GM19193 (cell line): ENCODE measurements around the gene SPIRE1.

Experiments used
- POLR2A ChIP-seq: IDR thresholded peaks from 4 replicates; pipeline ENCODE4 v1.6.1; 2011; ENCODE audit not compliant: insufficient read depth, insufficient read length; ENCODE audit errors: extremely low read depth

The SPIRE1 gene

GRCh38 chr18:12433829-12434540 lies 223.9 kb downstream of the SPIRE1 start:
- TF ChIP-seq POLR2A, result no peak

GRCh38 chr18:12432881-12433280 lies 225.0 kb downstream of the SPIRE1 start:
- no peak for TF ChIP-seq POLR2A

GRCh38 chr18:12432196-12432595 lies 225.7 kb downstream of the SPIRE1 start:
- TF ChIP-seq POLR2A, result no peak

- TF ChIP-seq POLR2A, result no peak
These were observed 226.3 kb downstream of the SPIRE1 start for GRCh38 chr18:12431561-12431960.

GRCh38 chr18:12430137-12430990 lies 227.5 kb downstream of the SPIRE1 start:
- no peak for TF ChIP-seq POLR2A

- TF ChIP-seq POLR2A, result no peak
These were observed 228.4 kb downstream of the SPIRE1 start for GRCh38 chr18:12429556-12429955.

- no peak for TF ChIP-seq POLR2A
These were observed 229.0 kb downstream of the SPIRE1 start for GRCh38 chr18:12428923-12429322.

GRCh38 chr18:12426924-12427323 lies 231.0 kb downstream of the SPIRE1 start:
- no peak for TF ChIP-seq POLR2A

GRCh38 chr18:12424252-12424651 lies 233.7 kb downstream of the SPIRE1 start:
- TF ChIP-seq POLR2A, result no peak

- TF ChIP-seq POLR2A, result no peak
These were observed 234.1 kb downstream of the SPIRE1 start for GRCh38 chr18:12423820-12424219.

- no peak for TF ChIP-seq POLR2A
These were observed 234.5 kb downstream of the SPIRE1 start for GRCh38 chr18:12423393-12423792.

GRCh38 chr18:12422936-12423335 lies 235.0 kb downstream of the SPIRE1 start:
- no peak for TF ChIP-seq POLR2A

- no peak for TF ChIP-seq POLR2A
These were observed 236.2 kb downstream of the SPIRE1 start for GRCh38 chr18:12421732-12422131.

- peak; percentile 30 for TF ChIP-seq POLR2A
These were observed 237.0 kb downstream of the SPIRE1 start for GRCh38 chr18:12420821-12421421.

- TF ChIP-seq POLR2A, result no peak
These were observed 240.2 kb downstream of the SPIRE1 start for GRCh38 chr18:12417687-12418086.

GRCh38 chr18:12416098-12416729 lies 241.7 kb downstream of the SPIRE1 start:
- TF ChIP-seq POLR2A, result no peak

- TF ChIP-seq POLR2A, result no peak
These were observed 246.5 kb downstream of the SPIRE1 start for GRCh38 chr18:12411456-12411855.
